T-helper 17 cell (primary cell): ENCODE measurements around the gene PJA2. TPM values are rescaled to one million over a fixed set of nuclear protein-coding genes. Genes with fewer than 3 reads are reported as not detected.

Source experiments
- ATAC-seq: fragments of 150-1000 bp; cut with Tn5 transposase; 2 replicates; pipeline ENCODE4 v1.10.0; 2021; ENCODE audit warnings: mild to moderate bottlenecking, moderate library complexity
- DNase-seq, 3 donors: peaks; one replicate each; pipeline versions ENCODE4 v3.0.0 to v3.0.0-alpha.2; 2020 to 2021
- H3K9me3 ChIP-seq: one replicate; pipeline ENCODE4 v1.7.0; 2013; ENCODE audit warnings: low read length, mild to moderate bottlenecking; ENCODE audit not compliant: control insufficient read depth, poor library complexity, severe bottlenecking
- H3K27ac Mint-ChIP-seq: one replicate; pipeline ENCODE4 v1.8.0; 2022; ENCODE audit warnings: mild to moderate bottlenecking, moderate library complexity, mixed read lengths
- H3K27me3 Mint-ChIP-seq: one replicate; pipeline ENCODE4 v1.8.0; 2022; ENCODE audit warnings: mixed read lengths
- H3K36me3 Mint-ChIP-seq: one replicate; pipeline ENCODE4 v1.8.0; 2022; ENCODE audit warnings: low read depth, mixed read lengths
- H3K4me1 Mint-ChIP-seq: one replicate; pipeline ENCODE4 v1.8.0; 2022; ENCODE audit warnings: mild to moderate bottlenecking, mixed read lengths
- H3K4me3 Mint-ChIP-seq: one replicate; pipeline ENCODE4 v1.8.0; 2022; ENCODE audit warnings: mild to moderate bottlenecking, moderate library complexity, mixed read lengths
- total RNA-seq, 4 donors: library from RNA in 2 of 4; stranded (reverse) in 2 of 4; gene quantifications; one replicate each; pipeline ENCODE4 v1.2.3 and lab custom pipeline; 2022 to 2026

Gene PJA2
- total RNA-seq, 2 donors from 2014 or later: 63.9 to 68.0 TPM

GRCh38 chr5:109326919-109327318 lies 82.9 kb downstream of the PJA2 start:
- Mint-ChIP-seq H3K36me3 (peaks cover 2% of the 10 kb centered on the region), H3K27ac (no peak overlapping the region), H3K27me3 (no peaks in the 10 kb centered on the region), H3K4me1 (peaks cover 3% of the 10 kb centered on the region), H3K4me3 (no peak overlapping the region)
- ATAC-seq: no peak
- H3K9me3 ChIP-seq: no peaks in the 10 kb centered on the region
- no peak for DNase-seq

- ATAC-seq (no peak), DNase-seq (no peak)
- Mint-ChIP-seq H3K36me3 (peaks cover 2% of the 10 kb centered on the region), H3K4me1 (peaks cover 3% of the 10 kb centered on the region), H3K4me3 (peak overlapping the region; percentile 39), H3K27me3 (no peaks in the 10 kb centered on the region), H3K27ac (no peak overlapping the region)
- H3K9me3 ChIP-seq: no peaks in the 10 kb centered on the region
These were observed 84.3 kb downstream of the PJA2 start for GRCh38 chr5:109325456-109325855.

GRCh38 chr5:109324931-109325330 lies 84.8 kb downstream of the PJA2 start:
- DNase-seq: no peak
- Mint-ChIP-seq H3K27ac (no peak overlapping the region), H3K27me3 (no peaks in the 10 kb centered on the region), H3K36me3 (peaks cover 2% of the 10 kb centered on the region), H3K4me1 (peaks cover 3% of the 10 kb centered on the region), H3K4me3 (no peak overlapping the region)
- no peaks in the 10 kb centered on the region for H3K9me3 ChIP-seq
- no peak for ATAC-seq

GRCh38 chr5:109324351-109324750 lies 85.4 kb downstream of the PJA2 start:
- no peaks in the 10 kb centered on the region for H3K9me3 ChIP-seq
- Mint-ChIP-seq H3K27ac (no peak overlapping the region), H3K36me3 (peaks cover 2% of the 10 kb centered on the region), H3K27me3 (no peaks in the 10 kb centered on the region), H3K4me3 (no peak overlapping the region), H3K4me1 (peaks cover 3% of the 10 kb centered on the region)
- no peak for DNase-seq
- ATAC-seq: no peak

- H3K4me1 Mint-ChIP-seq: peaks cover 3% of the 10 kb centered on the region
- H3K36me3 Mint-ChIP-seq: peaks cover 2% of the 10 kb centered on the region
- H3K9me3 ChIP-seq: no peaks in the 10 kb centered on the region
- ATAC-seq (no peak), DNase-seq (no peak)
- H3K27me3 Mint-ChIP-seq: no peaks in the 10 kb centered on the region
- no peak overlapping the region for H3K27ac Mint-ChIP-seq
- no peak overlapping the region for H3K4me3 Mint-ChIP-seq
These were observed 87.1 kb downstream of the PJA2 start for GRCh38 chr5:109322694-109323093.

GRCh38 chr5:109319351-109319750 lies 90.4 kb downstream of the PJA2 start:
- Mint-ChIP-seq H3K4me1 (no peaks in the 10 kb centered on the region), H3K27ac (no peak overlapping the region)
- ATAC-seq: no peak

GRCh38 chr5:109318455-109319108 lies 91.2 kb downstream of the PJA2 start:
- H3K27ac Mint-ChIP-seq: no peak overlapping the region
- no peaks in the 10 kb centered on the region for H3K36me3 Mint-ChIP-seq
- H3K27me3 Mint-ChIP-seq: no peaks in the 10 kb centered on the region
- no peak overlapping the region for H3K4me3 Mint-ChIP-seq
- H3K9me3 ChIP-seq: no peaks in the 10 kb centered on the region
- DNase-seq: no peak
- ATAC-seq: no peak
- no peaks in the 10 kb centered on the region for H3K4me1 Mint-ChIP-seq

More at GRCh38 chr5:109319351-109319750, 90.4 kb downstream of the PJA2 start:
- H3K36me3 Mint-ChIP-seq: no peaks in the 10 kb centered on the region
- H3K27me3 Mint-ChIP-seq: no peaks in the 10 kb centered on the region
- H3K4me3 Mint-ChIP-seq: no peak overlapping the region
- DNase-seq: no peak
- H3K9me3 ChIP-seq: no peaks in the 10 kb centered on the region

- H3K27ac Mint-ChIP-seq: no peak overlapping the region
These were observed 93.1 kb downstream of the PJA2 start for GRCh38 chr5:109316634-109317033.

GRCh38 chr5:109315245-109315644 lies 94.5 kb downstream of the PJA2 start:
- Mint-ChIP-seq H3K27ac (no peak overlapping the region), H3K4me3 (no peak overlapping the region), H3K27me3 (no peaks in the 10 kb centered on the region), H3K4me1 (no peaks in the 10 kb centered on the region), H3K36me3 (peaks cover 2% of the 10 kb centered on the region)
- DNase-seq (no peak), ATAC-seq (no peak)
- H3K9me3 ChIP-seq: no peaks in the 10 kb centered on the region

More at GRCh38 chr5:109316634-109317033, 93.1 kb downstream of the PJA2 start:
- Mint-ChIP-seq H3K4me3 (no peak overlapping the region), H3K36me3 (no peaks in the 10 kb centered on the region), H3K4me1 (no peaks in the 10 kb centered on the region), H3K27me3 (no peaks in the 10 kb centered on the region)
- no peak for DNase-seq
- H3K9me3 ChIP-seq: no peaks in the 10 kb centered on the region
- no peak for ATAC-seq

- Mint-ChIP-seq H3K27ac (no peak overlapping the region), H3K4me3 (no peak overlapping the region), H3K36me3 (peaks cover 2% of the 10 kb centered on the region), H3K4me1 (no peaks in the 10 kb centered on the region), H3K27me3 (no peaks in the 10 kb centered on the region)
- DNase-seq: no peak
- H3K9me3 ChIP-seq: no peaks in the 10 kb centered on the region
- ATAC-seq: no peak
These were observed 96.6 kb downstream of the PJA2 start for GRCh38 chr5:109313127-109313526.

- peaks cover 2% of the 10 kb centered on the region for H3K36me3 Mint-ChIP-seq
- no peak overlapping the region for H3K27ac Mint-ChIP-seq
- no peak overlapping the region for H3K4me3 Mint-ChIP-seq
- DNase-seq: no peak
- H3K27me3 Mint-ChIP-seq: no peaks in the 10 kb centered on the region
- H3K9me3 ChIP-seq: no peaks in the 10 kb centered on the region
- no peaks in the 10 kb centered on the region for H3K4me1 Mint-ChIP-seq
- ATAC-seq: no peak
These were observed 97.1 kb downstream of the PJA2 start for GRCh38 chr5:109312695-109313094.

GRCh38 chr5:109310315-109310714 lies 99.5 kb downstream of the PJA2 start:
- H3K27me3 Mint-ChIP-seq: no peaks in the 10 kb centered on the region
- peaks cover 2% of the 10 kb centered on the region for H3K36me3 Mint-ChIP-seq
- H3K9me3 ChIP-seq: no peaks in the 10 kb centered on the region
- DNase-seq: no peak
- H3K27ac Mint-ChIP-seq: no peak overlapping the region
- no peak for ATAC-seq
- H3K4me1 Mint-ChIP-seq: no peaks in the 10 kb centered on the region
- H3K4me3 Mint-ChIP-seq: no peak overlapping the region

GRCh38 chr5:109309326-109310063 lies 100.3 kb downstream of the PJA2 start:
- no peaks in the 10 kb centered on the region for H3K4me1 Mint-ChIP-seq
- ATAC-seq (no peak), DNase-seq (no peak)
- H3K9me3 ChIP-seq: no peaks in the 10 kb centered on the region
- H3K27me3 Mint-ChIP-seq: no peaks in the 10 kb centered on the region
- no peak overlapping the region for H3K4me3 Mint-ChIP-seq
- peaks cover 2% of the 10 kb centered on the region for H3K36me3 Mint-ChIP-seq
- no peak overlapping the region for H3K27ac Mint-ChIP-seq

- ATAC-seq: no peak
- H3K36me3 Mint-ChIP-seq: peaks cover 2% of the 10 kb centered on the region
- no peak overlapping the region for H3K4me3 Mint-ChIP-seq
- H3K9me3 ChIP-seq: no peaks in the 10 kb centered on the region
- no peaks in the 10 kb centered on the region for H3K27me3 Mint-ChIP-seq
- no peaks in the 10 kb centered on the region for H3K4me1 Mint-ChIP-seq
- DNase-seq: no peak
- H3K27ac Mint-ChIP-seq: no peak overlapping the region
These were observed 101.8 kb downstream of the PJA2 start for GRCh38 chr5:109307951-109308350.
